Measurements from ENCODE around the gene BTBD16.

BTBD16 gene

GRCh38 chr10:122323941-122324675 lies 53.0 kb downstream of the BTBD16 start:
- FAIRE-seq: no peak

- no peak for FAIRE-seq
Observed at GRCh38 chr10:122325235-122325634, 54.1 kb downstream of the BTBD16 start.

DNA sequence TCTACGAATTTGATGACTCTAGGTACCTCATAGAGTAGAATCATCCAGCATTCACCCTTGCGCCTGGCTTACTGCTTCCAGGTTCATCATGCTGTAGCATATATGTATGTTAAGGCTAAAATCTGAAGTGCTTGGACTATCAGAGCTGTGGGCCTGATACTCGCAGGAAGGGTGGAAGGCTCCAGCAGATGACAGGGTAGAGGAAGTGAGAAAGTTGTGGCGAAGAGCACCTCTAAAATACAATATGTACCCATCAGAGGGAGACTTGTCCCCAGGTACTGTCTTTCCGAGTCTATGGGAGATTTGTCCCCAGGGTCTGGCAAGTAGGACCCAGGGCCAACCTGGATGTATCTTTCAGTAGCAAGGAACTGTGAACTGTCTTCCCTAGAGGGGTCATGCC lies 55.3 kb downstream of the BTBD16 start:
- no peak for FAIRE-seq

GRCh38 chr10:122326806-122327205 lies 55.7 kb downstream of the BTBD16 start:
- FAIRE-seq: no peak

DNA sequence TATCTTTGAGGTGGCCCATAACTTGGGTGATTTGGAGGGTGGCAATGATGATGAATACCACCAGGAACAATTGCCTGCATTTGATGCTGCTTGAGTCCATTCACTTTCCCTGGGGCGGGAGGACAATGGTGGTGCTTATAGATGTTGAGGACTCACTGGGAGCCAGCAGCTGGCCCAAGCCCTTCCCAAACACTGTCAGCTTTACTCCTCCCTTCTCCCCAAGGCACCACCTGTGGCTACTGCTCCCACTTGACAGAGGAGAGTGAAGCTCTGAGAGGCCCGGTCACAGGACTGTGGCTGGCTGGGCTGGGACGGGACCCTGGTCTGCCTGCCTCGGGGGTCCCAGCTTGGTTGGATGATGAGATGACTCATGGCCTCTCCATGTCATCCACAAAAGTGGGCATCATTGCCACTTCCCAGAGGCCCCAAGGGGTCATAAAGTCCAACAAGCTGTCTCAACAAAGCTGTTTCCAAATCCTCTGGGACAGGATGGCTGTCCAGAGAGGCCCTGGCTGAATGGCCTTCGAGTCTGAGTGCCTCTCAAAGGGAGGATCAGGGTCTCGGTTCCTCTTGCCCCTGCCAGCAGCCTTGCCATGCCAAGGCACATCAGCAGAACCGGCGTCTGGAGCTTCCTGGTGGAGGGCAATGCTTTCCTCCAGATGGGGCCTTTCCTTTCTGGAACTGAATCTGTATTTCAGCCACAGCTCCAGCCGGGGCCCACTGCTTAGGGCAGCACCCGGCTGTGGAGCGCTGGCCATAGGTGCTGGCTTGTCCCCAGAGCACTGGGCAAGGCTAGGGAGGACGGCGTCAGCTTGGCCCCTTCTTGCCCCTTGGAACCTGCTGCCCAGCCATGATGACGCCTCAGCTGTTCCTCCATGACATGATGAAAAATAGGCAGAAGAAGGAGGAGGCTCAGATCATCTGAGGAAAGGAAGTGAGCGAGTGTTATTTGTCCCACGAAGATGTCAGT lies 56.4 kb downstream of the BTBD16 start:
- FAIRE-seq: no peak

- no peak for FAIRE-seq
Observed at GRCh38 chr10:122328676-122329075, 57.6 kb downstream of the BTBD16 start.

DNA sequence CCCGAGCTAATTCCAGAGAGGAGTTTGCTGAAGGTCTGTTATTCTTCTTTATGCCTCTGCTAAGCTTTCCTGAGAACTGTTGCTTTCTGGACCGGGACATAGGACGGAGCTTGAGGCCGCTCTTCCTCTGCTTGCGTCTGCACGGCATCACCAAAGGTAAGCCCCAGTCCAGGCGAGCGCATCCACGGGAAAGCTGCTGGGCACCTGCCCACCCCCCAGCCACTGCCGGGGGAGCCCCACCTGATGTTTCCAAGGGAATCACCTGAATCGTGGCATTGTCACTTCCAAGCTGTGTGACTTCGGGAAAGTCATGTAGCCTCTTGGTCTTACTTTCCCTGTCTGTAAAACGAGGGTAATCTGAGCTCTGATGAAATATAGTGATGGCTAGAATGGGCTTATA lies 58.3 kb downstream of the BTBD16 start:
- no peak for FAIRE-seq

GRCh38 chr10:122331100-122331499 lies 60.0 kb downstream of the BTBD16 start:
- no peak for FAIRE-seq

GRCh38 chr10:122331615-122332446 lies 60.7 kb downstream of the BTBD16 start:
- no peak for FAIRE-seq

- no peak for FAIRE-seq
Observed at GRCh38 chr10:122333037-122333436, 61.9 kb downstream of the BTBD16 start.

DNA sequence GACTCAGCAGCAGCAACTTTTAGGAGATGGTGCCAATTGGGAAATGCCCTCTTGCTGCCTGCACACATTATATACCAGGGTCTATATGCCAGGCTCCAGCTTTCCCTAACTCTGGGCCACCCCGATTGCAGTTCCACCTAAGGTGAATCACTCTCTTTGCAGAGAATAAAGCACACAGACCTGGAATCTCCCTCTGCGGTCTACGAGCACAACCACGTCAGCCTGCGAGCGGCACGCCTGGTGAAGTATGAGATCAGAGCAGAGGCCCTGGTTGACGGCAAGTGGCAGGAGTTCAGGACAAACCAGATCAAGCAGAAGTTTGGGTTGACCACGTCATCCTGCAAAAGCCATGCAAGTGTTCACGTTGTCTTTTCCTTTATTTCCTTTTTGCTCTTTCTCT lies 65.2 kb downstream of the BTBD16 start:
- no peak for FAIRE-seq

DNA sequence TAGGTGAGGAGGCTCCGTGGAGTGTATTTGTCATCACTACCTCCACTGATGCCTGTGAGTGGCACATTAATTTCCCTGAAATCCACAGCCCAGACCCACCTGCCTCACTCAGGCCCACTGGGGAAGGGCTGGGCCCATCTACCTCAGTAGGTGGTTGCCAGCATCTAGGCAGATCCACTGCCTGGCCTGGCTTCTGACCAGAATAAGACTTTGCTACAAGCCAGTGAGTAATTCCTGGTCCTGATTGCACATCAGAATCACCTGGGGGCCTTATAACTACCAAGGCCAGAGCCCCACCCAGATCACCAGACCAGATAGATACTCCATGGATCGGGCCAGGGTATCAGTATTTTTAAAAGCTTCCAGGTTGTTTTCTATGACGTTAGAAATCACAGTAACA lies 65.9 kb downstream of the BTBD16 start:
- no peak for FAIRE-seq

DNA sequence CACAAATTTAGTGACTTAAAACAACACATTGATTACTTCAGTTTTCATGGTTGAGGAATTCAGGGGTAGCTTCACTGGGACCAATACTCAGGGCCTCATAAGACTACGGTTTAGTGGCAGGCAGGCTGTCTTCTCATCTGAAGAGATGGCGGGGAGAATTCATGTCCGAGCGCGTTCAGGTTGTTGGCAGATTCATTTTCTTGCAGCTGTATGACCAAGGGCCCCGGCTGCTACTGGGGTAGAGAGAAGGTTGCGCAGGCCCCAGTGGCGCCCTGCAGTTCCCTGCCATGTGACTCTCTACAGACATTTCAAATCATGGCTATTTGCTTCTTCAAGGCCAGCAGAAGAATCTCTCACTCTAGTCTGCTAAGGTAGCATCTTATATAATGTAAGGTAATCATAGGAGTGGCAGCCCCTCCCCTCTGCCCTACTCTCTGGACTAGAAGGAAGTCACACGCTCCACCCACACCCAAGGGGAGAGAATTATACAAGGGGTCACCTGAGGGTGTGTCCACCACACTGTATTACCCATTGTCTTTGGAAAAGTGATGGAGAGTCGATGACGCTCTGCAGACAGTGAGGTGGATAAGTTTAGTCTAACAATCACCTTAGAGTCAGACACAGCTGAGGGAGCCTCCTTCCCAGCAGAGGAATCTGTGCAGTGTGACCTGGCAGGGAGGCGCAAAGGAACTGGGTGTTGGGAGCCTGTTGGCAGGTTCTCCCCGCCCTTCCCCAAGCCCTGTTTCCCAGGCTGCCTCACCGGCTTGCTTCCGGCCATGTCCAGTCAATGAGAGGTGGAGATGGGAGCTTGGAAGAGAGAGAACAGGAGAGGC lies 67.7 kb downstream of the BTBD16 start:
- FAIRE-seq: no peak

DNA sequence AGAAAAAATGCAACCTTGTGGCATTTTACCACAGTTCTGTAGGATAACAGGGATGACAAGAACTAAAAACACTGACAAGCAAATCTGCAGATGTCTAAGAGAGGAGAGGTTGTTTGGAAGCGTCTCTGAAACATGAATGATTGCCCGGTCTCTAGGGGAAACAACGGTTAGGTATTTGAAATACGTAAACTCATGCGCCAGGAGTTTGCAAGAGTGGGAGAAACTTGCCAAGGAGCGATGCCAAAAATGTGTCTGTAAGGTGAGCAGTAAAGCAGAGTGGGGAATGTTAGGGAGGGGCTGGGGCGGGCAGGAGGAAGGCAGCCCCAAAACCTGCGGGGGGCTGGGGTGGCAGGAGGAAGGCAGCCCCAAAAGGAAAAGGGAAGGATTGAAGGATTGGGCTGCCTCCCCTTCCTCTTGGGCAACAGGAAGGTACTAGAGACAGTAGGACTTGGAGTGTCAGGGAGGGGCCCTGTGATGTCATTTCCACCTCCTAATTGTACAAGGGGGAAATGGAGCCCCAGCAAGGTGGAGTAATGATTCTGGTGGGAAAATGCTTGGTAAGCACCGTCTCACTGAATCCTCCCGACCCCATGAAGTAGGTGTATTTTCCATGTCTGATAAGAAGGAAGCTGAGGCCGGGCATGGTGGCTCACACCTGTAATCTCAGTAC lies 70.2 kb downstream of the BTBD16 start:
- FAIRE-seq: no peak

DNA sequence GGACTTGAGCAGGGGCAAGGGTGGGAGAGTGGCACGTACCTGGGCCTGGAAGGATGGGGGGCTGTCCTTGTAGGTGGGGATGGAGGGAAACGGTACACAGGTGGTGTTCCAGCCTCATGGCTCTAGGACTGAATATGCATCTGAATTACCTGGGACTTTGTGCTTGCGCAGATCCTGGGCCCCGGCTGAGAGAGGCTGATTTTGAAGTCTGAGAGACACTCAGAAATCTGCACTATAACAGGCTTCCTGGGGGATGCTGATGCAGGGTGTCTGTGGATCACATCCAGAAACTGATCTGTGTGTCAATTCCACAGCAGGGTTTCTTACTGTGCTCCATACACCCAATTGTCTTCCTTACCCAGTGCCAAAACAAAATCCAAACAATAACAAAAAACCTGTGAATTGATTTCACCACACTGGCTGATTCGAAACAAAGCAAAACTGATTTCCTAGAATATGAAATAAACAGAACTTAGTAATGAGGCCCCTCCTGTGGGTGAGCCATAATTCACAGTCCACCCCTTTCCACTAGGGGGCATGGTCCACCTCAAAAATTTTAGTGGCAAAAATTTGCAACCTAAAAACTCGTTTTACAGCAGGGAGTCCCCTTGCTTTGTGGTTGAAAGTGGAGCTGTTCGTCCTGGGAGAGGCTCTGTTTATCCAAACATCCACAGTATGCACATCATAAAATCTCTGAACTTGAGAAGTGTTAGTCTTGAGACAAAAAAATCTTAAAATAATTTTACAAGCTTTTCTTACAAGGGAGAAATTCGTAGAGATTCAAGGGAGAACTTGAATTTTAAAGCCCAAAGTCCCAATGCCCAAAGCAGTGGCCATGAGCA lies 71.4 kb downstream of the BTBD16 start:
- FAIRE-seq: peak; percentile 91

GRCh38 chr10:122343135-122343800 lies 72.2 kb downstream of the BTBD16 start:
- FAIRE-seq: no peak

- no peak for FAIRE-seq
Observed at GRCh38 chr10:122343936-122344335, 72.8 kb downstream of the BTBD16 start.

- FAIRE-seq: no peak
Observed at GRCh38 chr10:122344741-122345258, 73.7 kb downstream of the BTBD16 start.

- no peak for FAIRE-seq
Observed at GRCh38 chr10:122346326-122346950, 75.3 kb downstream of the BTBD16 start.
